GM23338 (cell line): ENCODE measurements around the gene GAREM2. TPM values are rescaled to one million over a fixed set of nuclear protein-coding genes. Genes with fewer than 3 reads are reported as not detected.

Experiments
- ATAC-seq: fragments of 200-7000 bp; cut with Tn5 transposase; 3 replicates; pipeline ENCODE4 v1.9.1; 2020
- DNase-seq: peaks from one replicate; pipeline ENCODE4 v3.0.0-alpha.2; 2015; ENCODE audit warnings: low spot score
- H2AFZ ChIP-seq: fragments of 200-600 bp; sonication (generic); 2 replicates; pipeline ENCODE4 v1.8.0; 2016; ENCODE audit warnings: antibody characterized with exemption, mild to moderate bottlenecking, moderate library complexity
- H3F3A ChIP-seq: fragments of 200-600 bp; sonication (generic); replicated peaks from 2 replicates; pipeline ENCODE4 v1.8.0; 2017; ENCODE audit warnings: antibody characterized with exemption, mixed run types, low read depth
- H3K27ac ChIP-seq: fragments of 200-600 bp; sonication (generic); 2 replicates; pipeline ENCODE4 v1.6.1; 2016; ENCODE audit warnings: low read depth
- H3K27me3 ChIP-seq: fragments of 200-600 bp; sonication (generic); 2 replicates; pipeline ENCODE4 v1.8.0; 2016; ENCODE audit warnings: mild to moderate bottlenecking, mixed run types, moderate library complexity; ENCODE audit not compliant: insufficient read depth
- H3K36me3 ChIP-seq: fragments of 200-600 bp; sonication (generic); 2 replicates; pipeline ENCODE4 v1.8.0; 2016; ENCODE audit warnings: mild to moderate bottlenecking; ENCODE audit not compliant: insufficient read depth
- H3K4me1 ChIP-seq: fragments of 200-600 bp; sonication (generic); 2 replicates; pipeline ENCODE4 v1.8.0; 2016; ENCODE audit warnings: mild to moderate bottlenecking, moderate library complexity; ENCODE audit not compliant: insufficient read depth
- H3K4me2 ChIP-seq: fragments of 200-600 bp; sonication (generic); 2 replicates; pipeline ENCODE4 v1.7.1; 2017; ENCODE audit warnings: mixed run types
- H3K4me3 ChIP-seq: fragments of 200-600 bp; sonication (generic); 2 replicates; pipeline ENCODE4 v1.6.1; 2016; ENCODE audit warnings: mixed run types
- H3K79me2 ChIP-seq: fragments of 200-600 bp; sonication (generic); replicated peaks from 2 replicates; pipeline ENCODE4 v1.8.0; 2017; ENCODE audit warnings: mild to moderate bottlenecking; ENCODE audit not compliant: insufficient read depth
- H3K9me2 ChIP-seq: fragments of 200-600 bp; sonication (generic); 2 replicates; pipeline ENCODE4 v1.8.0; 2017; ENCODE audit not compliant: insufficient read depth
- H4K20me1 ChIP-seq: fragments of 200-600 bp; sonication (generic); replicated peaks from 2 replicates; pipeline ENCODE4 v1.8.0; 2017; ENCODE audit warnings: mild to moderate bottlenecking; ENCODE audit not compliant: insufficient read depth
- H3K27ac Mint-ChIP-seq: 2 replicates; pipeline ENCODE4 v1.8.0; 2020; ENCODE audit warnings: inconsistent platforms, mild to moderate bottlenecking, moderate library complexity, mixed read lengths
- H3K27me3 Mint-ChIP-seq: 3 replicates; pipeline ENCODE4 v1.8.0; 2022; ENCODE audit warnings: low read depth, mild to moderate bottlenecking, moderate library complexity, mixed read lengths, inconsistent platforms; ENCODE audit not compliant: insufficient read depth, poor library complexity
- H3K36me3 Mint-ChIP-seq: 3 replicates; pipeline ENCODE4 v1.8.0; 2021; ENCODE audit warnings: low read depth, mild to moderate bottlenecking, inconsistent platforms, moderate library complexity, mixed read lengths
- H3K4me1 Mint-ChIP-seq: 3 replicates; pipeline ENCODE4 v1.8.0; 2020; ENCODE audit warnings: mild to moderate bottlenecking, inconsistent platforms, mixed read lengths
- H3K4me3 Mint-ChIP-seq: 3 replicates; pipeline ENCODE4 v1.8.0; 2021; ENCODE audit warnings: moderate library complexity, mild to moderate bottlenecking, inconsistent platforms, mixed read lengths
- H3K9me3 Mint-ChIP-seq: 3 replicates; pipeline ENCODE4 v1.8.0; 2020; ENCODE audit warnings: moderate library complexity, mild to moderate bottlenecking, inconsistent platforms, mixed read lengths
- CREB1 ChIP-seq: fragments of 250-450 bp; sonication (Bioruptor Pico); IDR thresholded peaks from 2 replicates; pipeline ENCODE4 v1.5.0; 2020; ENCODE audit warnings: low read depth, mild to moderate bottlenecking, moderate library complexity
- CTCF ChIP-seq, 2 experiments: fragments of 200-600 bp in 1 of 2; sonication (generic) in 1 of 2; conservative IDR thresholded peaks; 2 replicates each; pipeline versions ENCODE4 v1.5.1 to v1.6.1; 2016 to 2017; ENCODE audit warnings: antibody characterized with exemption in 2 of 2, low read depth in 2 of 2, mild to moderate bottlenecking in 2 of 2, moderate library complexity in 1 of 2
- EZH2phosphoT487 ChIP-seq: fragments of 200-600 bp; sonication (generic); IDR thresholded peaks from one replicate; pipeline ENCODE4 v1.8.1; 2018; ENCODE audit warnings: antibody characterized with exemption; ENCODE audit not compliant: unreplicated experiment
- JUNB ChIP-seq: IDR thresholded peaks from one replicate; pipeline ENCODE4 v1.6.1; 2016; ENCODE audit warnings: antibody characterized with exemption; ENCODE audit not compliant: unreplicated experiment
- NANOG ChIP-seq: IDR thresholded peaks from 2 replicates; pipeline ENCODE4 v1.6.1; 2016; ENCODE audit warnings: antibody characterized with exemption, borderline replicate concordance
- REST ChIP-seq: IDR thresholded peaks from one replicate; pipeline ENCODE4 v1.6.1; 2018; ENCODE audit warnings: antibody characterized with exemption; ENCODE audit not compliant: unreplicated experiment
- STAT1 ChIP-seq: IDR thresholded peaks from one replicate; pipeline ENCODE4 v1.6.1; 2016; ENCODE audit warnings: antibody characterized with exemption; ENCODE audit not compliant: unreplicated experiment
- ZNF114 ChIP-seq: fragments of 250-450 bp; sonication (Bioruptor Pico); IDR thresholded peaks from 2 replicates; pipeline ENCODE4 v1.5.0; 2020; ENCODE audit warnings: mild to moderate bottlenecking, moderate library complexity
- ZNF331 ChIP-seq: fragments of 250-450 bp; sonication (Bioruptor Pico); IDR thresholded peaks from 2 replicates; pipeline ENCODE4 v1.5.0; 2020; ENCODE audit warnings: low read depth, mild to moderate bottlenecking, moderate library complexity
- polyA plus RNA-seq: library from polyadenylated mRNA; unstranded; fragments of >200 nt; fragmentation: Nextera tagmentation; extraction: Ambion mirVana; gene quantifications from 2 replicates; pipeline ENCODE4 v1.2.1, GENCODE V29; 2016
- total RNA-seq: library from RNA; depleted of rRNA; stranded (reverse); fragments of >200 nt; shearing (Covaris generic); gene quantifications from 2 replicates; pipeline ENCODE4 v1.2.3, GENCODE V29; 2014
- TF ChIP-seq, protein P1 (sequence below): fragments of 250-450 bp; sonication (Bioruptor Pico); IDR thresholded peaks from 2 replicates; pipeline ENCODE4 v1.5.0; 2020; ENCODE audit warnings: mild to moderate bottlenecking, moderate library complexity

The GAREM2 gene
- total and polyA plus RNA-seq, 2 experiments from 2014 or later: 3.8 to 23.8 TPM

DNA sequence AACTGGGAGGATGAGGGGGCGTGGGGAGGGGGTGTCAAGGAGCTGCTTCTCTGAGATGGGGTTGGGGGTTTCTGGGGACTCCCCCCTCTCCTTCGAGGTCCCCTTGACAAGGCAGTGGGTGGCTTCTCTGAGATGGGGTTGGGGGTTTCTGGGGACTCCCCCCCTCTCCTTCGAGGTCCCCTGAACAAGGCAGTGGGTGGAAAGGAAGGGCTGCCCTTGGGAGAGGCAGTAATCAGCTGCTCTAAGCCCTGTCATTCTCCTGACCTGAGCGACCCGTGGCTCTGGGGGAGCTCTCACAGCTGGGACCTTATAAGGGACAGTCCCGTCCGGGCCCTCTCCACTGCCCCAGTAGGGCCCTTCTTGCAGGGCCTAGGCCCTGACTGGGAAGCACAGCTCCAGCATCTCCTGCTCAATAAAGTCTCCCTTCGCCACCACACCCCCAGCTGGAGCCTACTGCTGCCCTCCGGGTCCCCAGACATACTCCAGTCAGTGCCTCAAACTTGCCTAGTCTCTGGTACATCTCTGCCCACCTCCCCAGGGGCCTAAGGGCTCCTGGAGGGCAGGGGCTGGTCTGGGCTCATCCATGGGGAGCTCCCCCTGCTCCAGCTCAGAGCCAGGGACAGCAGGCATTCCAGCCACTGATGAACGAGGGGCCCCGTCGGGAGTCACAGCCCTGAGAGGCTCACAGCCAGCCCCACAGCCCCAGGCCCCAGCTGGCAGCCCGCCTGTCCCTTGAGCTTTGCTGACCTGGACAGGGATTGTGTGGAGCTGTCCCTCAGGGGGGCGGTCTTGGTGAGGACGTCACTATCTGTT lies 2.8 kb downstream of the GAREM2 start (continued):
- TF ChIP-seq CTCF (conservative IDR thresholded peaks at IDR 0.05; ENCODE audit: low read depth in 2 of 2): no peak
- TF ChIP-seq EZH2phosphoT487: no peak
- no peak for TF ChIP-seq JUNB
- no peak for TF ChIP-seq NANOG

DNA sequence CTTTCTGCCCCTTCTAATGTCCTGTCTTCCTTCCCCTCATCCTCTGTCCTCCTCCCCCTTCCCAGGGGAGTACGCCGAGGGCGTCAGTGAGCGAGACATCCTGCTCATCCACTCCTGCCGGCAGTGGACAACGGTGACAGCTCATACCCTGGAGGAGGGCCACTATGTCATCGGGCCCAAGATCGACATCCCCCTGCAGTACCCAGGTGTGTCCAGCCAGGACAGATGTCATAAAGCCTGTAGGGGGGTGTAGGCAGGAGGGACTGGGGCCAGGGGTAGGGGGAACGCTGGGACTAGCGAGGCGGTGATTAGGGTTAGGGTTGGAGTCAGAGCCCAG lies 3.4 kb downstream of the GAREM2 start:
- Mint-ChIP-seq H3K4me3 (no peak overlapping the region), H3K36me3 (peaks cover 13% of the 10 kb centered on the region; the same call in 2 of the 3 replicates), H3K27me3 (peaks cover 25% of the 10 kb centered on the region), H3K4me1 (peaks cover 29% of the 10 kb centered on the region), H3K9me3 (peaks cover 5% of the 10 kb centered on the region; the same call in 2 of the 3 replicates), H3K27ac (no peak overlapping the region)
- Histone ChIP-seq H3K36me3 (peaks cover 4% of the 10 kb centered on the region; the same call in 1 of the 2 replicates), H2AFZ (no peak overlapping the region), H3K27me3 (no peaks in the 10 kb centered on the region), H3F3A (0 out of 2 replicates have a peak, but pooled peaks cover under 1% of the 10 kb centered on the region), H3K4me1 (peaks cover 27% of the 10 kb centered on the region), H3K27ac (no peak overlapping the region), H3K79me2 (peaks cover 12% of the 10 kb centered on the region; the same call in 1 of the 2 replicates), H3K4me2 (no peak overlapping the region), H3K9me2 (no peaks in the 10 kb centered on the region), H4K20me1 (peaks cover 10% of the 10 kb centered on the region), H3K4me3 (no peak overlapping the region)
- ATAC-seq (no peak), DNase-seq (no peak)
- TF ChIP-seq CTCF (conservative IDR thresholded peaks at IDR 0.05; ENCODE audit: low read depth in 2 of 2) (no peak), STAT1 (no peak), ZNF331 (no peak), CREB1 (CRISPR knock-in tag) (no peak), JUNB (no peak), REST (no peak), ZNF114 (no peak)
- TF ChIP-seq, protein P1, sequence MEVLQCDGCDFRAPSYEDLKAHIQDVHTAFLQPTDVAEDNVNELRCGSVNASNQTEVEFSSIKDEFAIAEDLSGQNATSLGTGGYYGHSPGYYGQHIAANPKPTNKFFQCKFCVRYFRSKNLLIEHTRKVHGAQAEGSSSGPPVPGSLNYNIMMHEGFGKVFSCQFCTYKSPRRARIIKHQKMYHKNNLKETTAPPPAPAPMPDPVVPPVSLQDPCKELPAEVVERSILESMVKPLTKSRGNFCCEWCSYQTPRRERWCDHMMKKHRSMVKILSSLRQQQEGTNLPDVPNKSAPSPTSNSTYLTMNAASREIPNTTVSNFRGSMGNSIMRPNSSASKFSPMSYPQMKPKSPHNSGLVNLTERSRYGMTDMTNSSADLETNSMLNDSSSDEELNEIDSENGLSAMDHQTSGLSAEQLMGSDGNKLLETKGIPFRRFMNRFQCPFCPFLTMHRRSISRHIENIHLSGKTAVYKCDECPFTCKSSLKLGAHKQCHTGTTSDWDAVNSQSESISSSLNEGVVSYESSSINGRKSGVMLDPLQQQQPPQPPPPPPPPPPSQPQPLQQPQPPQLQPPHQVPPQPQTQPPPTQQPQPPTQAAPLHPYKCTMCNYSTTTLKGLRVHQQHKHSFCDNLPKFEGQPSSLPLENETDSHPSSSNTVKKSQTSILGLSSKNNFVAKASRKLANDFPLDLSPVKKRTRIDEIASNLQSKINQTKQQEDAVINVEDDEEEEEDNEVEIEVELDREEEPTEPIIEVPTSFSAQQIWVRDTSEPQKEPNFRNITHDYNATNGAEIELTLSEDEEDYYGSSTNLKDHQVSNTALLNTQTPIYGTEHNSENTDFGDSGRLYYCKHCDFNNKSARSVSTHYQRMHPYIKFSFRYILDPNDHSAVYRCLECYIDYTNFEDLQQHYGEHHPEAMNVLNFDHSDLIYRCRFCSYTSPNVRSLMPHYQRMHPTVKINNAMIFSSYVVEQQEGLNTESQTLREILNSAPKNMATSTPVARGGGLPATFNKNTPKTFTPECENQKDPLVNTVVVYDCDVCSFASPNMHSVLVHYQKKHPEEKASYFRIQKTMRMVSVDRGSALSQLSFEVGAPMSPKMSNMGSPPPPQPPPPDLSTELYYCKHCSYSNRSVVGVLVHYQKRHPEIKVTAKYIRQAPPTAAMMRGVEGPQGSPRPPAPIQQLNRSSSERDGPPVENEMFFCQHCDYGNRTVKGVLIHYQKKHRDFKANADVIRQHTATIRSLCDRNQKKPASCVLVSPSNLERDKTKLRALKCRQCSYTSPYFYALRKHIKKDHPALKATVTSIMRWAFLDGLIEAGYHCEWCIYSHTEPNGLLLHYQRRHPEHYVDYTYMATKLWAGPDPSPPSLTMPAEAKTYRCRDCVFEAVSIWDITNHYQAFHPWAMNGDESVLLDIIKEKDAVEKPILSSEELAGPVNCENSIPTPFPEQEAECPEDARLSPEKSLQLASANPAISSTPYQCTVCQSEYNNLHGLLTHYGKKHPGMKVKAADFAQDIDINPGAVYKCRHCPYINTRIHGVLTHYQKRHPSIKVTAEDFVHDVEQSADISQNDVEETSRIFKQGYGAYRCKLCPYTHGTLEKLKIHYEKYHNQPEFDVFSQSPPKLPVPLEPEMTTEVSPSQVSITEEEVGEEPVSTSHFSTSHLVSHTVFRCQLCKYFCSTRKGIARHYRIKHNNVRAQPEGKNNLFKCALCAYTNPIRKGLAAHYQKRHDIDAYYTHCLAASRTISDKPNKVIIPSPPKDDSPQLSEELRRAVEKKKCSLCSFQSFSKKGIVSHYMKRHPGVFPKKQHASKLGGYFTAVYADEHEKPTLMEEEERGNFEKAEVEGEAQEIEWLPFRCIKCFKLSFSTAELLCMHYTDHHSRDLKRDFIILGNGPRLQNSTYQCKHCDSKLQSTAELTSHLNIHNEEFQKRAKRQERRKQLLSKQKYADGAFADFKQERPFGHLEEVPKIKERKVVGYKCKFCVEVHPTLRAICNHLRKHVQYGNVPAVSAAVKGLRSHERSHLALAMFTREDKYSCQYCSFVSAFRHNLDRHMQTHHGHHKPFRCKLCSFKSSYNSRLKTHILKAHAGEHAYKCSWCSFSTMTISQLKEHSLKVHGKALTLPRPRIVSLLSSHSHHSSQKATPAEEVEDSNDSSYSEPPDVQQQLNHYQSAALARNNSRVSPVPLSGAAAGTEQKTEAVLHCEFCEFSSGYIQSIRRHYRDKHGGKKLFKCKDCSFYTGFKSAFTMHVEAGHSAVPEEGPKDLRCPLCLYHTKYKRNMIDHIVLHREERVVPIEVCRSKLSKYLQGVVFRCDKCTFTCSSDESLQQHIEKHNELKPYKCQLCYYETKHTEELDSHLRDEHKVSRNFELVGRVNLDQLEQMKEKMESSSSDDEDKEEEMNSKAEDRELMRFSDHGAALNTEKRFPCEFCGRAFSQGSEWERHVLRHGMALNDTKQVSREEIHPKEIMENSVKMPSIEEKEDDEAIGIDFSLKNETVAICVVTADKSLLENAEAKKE (CRISPR knock-in tag): no peak
